ENCODE results near the gene STEAP3.
A peak's percentile ranks its signal among the peaks of the same experiment; 100 is the strongest.

STEAP3 gene

DNA sequence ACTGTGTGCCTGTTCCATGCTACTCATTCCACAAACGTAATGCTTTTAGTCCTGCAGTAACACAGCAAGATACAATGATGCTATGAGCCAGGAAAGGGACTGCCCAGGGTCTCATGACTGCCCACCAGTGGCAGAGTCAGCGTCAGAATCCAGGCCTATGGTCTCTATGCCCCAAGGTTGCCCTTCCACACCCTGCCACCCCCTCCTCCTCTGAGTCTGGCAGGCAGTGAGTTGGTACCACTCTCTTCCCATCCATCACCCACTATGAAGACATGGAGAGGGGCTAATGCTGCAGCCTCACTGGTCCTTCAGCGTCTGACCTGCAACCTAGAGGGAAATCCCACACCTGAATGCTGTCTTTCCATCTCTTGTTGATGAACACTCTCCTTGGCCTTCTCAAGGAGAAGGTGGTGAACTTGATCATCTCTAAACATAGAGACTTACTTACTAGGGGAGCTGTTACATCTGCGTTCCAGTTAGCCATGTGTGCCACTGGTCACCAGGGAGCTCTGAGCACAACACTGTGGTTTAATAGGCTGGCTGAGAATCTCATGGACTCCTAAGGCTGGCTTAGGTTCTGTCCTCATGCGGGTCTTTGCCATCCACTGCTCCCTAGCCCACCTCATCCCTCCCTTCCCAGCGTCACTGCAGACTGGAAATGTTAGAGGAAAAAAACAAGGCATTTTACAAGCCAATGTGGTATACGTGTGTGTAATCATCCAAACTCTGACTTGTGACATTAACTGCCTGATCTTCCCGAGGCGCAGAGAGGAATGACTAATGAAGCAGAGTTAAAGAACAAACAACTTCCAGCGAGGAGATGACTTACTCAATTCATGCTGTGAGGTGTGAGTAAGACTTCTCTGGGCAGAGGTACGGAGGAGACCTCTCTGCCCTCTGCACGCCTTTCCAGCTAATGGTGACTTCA, 28.8 kb downstream of the STEAP3 start:
- CTCF ChIA-PET, result interaction anchor here (1.1 to 1.5 kb wide), 4 partner anchors 17 to 35 kb away, joined by 3 to 8 read pairs (median 4); no protein-coding TSS in a partner anchor

DNA sequence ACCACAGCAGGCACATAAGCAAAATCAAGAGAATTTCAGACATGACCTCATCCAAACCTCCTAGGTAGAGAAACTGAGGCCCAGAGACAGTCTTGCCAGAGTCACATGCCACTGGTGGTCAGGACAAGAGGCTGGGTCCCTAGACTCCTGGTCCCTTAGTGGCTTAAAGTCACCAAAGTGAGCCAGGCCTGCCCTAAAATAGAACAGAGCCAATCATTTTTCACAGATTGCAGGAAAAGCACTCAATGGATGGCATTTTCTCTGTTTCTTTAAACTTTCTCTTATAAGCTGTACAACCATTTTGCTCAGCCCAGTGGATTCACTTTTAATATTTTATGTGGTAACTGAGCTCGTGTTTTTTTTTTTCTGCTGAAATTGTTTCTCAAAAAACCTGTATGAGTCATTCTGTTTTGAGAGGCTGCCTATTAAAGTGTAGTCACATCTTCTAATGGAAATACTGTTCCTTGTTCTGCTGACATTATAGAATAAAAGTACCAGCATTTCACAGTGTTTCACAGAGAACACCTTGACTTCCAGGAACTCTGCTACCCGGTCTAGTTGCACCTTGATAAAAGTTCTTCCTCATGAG, 29.6 kb downstream of the STEAP3 start:
- ChIA-PET CTCF (interaction anchor here (0.6 to 2.6 kb wide), 8 partner anchors 11 to 372 kb away, joined by 3 to 12 read pairs (median 4); no protein-coding TSS in a partner anchor), POLR2A (interaction anchor here (1.7 to 1.8 kb wide), 2 partner anchors 13 to 22 kb away, joined by 4 to 8 read pairs; no protein-coding TSS in a partner anchor)
- TF ChIP-seq, protein P1, sequence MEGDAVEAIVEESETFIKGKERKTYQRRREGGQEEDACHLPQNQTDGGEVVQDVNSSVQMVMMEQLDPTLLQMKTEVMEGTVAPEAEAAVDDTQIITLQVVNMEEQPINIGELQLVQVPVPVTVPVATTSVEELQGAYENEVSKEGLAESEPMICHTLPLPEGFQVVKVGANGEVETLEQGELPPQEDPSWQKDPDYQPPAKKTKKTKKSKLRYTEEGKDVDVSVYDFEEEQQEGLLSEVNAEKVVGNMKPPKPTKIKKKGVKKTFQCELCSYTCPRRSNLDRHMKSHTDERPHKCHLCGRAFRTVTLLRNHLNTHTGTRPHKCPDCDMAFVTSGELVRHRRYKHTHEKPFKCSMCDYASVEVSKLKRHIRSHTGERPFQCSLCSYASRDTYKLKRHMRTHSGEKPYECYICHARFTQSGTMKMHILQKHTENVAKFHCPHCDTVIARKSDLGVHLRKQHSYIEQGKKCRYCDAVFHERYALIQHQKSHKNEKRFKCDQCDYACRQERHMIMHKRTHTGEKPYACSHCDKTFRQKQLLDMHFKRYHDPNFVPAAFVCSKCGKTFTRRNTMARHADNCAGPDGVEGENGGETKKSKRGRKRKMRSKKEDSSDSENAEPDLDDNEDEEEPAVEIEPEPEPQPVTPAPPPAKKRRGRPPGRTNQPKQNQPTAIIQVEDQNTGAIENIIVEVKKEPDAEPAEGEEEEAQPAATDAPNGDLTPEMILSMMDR (IDR thresholded peaks at IDR 0.05; ENCODE audit: insufficient read depth, low read length, missing control alignments), result no peak
- H3K4me3 ChIP-seq (ENCODE audit: low read depth, low read length), result no peak overlapping the region
- DNase-seq (ENCODE audit: low read depth, low spot score), result no peak

More for the DNA sequence above, 28.8 kb downstream of the STEAP3 start:
- TF ChIP-seq, protein P1 (IDR thresholded peaks at IDR 0.05; ENCODE audit: insufficient read depth, low read length, missing control alignments), result no peak
- POLR2A ChIA-PET, result interaction anchor here (1.7 to 1.8 kb wide), 2 partner anchors 12 to 21 kb away, joined by 4 to 8 read pairs; no protein-coding TSS in a partner anchor
- H3K4me3 ChIP-seq (ENCODE audit: low read depth, low read length), result no peak overlapping the region
- peak; percentile 90 for DNase-seq (ENCODE audit: low read depth, low spot score)

DNA sequence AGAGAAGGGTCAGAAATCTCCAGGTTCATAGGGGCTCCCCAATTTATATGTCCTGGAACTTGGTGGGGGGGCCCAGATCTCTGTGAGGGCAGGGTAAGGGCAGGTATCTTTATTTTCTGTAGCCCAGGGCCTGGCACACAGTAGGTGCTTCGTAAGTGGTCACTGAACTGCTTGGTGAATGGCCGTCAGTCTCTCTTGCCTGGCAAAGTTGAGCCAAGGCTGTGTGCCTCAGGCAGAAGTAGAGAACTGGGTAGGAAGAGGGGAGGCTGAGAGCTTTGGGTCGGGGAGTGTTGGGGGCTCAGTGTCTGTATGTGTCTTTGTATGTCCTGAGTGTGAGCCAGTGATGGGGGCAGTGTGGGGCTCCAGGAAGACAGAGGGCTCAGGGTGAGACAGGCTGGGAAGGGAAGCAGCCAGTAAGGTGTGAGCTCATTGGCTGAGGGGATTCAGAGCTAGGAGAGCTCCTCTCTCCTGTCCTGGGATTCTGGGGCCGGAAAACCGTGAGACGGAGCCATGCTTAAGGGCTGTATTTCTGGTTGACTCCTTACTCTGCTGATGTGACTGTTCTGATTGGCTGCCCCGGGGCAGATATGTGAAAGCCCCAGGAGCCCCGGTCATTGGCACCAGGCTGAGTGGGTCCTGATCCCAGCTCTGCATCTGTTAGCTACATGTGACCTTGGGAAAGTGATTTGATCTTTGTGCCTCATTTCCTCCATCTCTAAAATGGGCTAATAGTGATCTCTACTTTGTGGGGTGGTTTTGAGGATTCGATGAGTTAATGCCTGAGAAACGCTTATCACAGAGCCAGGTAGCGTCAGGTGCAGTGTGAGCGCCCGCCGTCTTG, 30.3 kb downstream of the STEAP3 start:
- no peak overlapping the region for H3K4me3 ChIP-seq (ENCODE audit: low read depth, low read length)
- ChIA-PET CTCF (interaction anchor here (0.6 to 2.6 kb wide), 9 partner anchors 10 to 372 kb away, joined by 3 to 12 read pairs (median 4); no protein-coding TSS in a partner anchor), POLR2A (interaction anchor here (1.7 to 1.8 kb wide), 2 partner anchors 13 to 22 kb away, joined by 4 to 8 read pairs; no protein-coding TSS in a partner anchor)
- DNase-seq (ENCODE audit: low read depth, low spot score), result no peak
- TF ChIP-seq, protein P1 (IDR thresholded peaks at IDR 0.05; ENCODE audit: insufficient read depth, low read length, missing control alignments), result no peak

DNA sequence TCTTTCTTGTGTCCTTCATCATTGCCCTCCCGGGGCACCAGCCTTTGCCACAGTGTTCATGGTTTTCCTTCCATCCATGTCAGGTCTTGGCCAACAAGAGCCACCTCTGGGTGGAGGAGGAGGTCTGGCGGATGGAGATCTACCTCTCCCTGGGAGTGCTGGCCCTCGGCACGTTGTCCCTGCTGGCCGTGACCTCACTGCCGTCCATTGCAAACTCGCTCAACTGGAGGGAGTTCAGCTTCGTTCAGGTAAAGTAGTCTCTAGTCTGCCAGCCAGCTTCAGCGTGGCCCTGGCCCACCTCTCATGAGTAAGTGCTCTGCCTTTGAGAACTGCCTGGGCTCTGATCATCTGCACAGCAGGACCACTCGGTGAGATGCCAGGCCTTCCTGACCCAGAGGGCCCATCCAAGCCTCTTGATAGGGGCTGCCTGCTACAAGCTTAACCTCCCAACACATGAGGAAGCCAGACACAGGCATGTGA, 31.0 kb downstream of the STEAP3 start:
- ChIA-PET POLR2A (no interaction called here), CTCF (interaction anchor here (0.7 to 2.6 kb wide), 6 partner anchors 9 to 373 kb away, joined by 3 to 12 read pairs (median 4); no protein-coding TSS in a partner anchor)
- TF ChIP-seq, protein P1 (IDR thresholded peaks at IDR 0.05; ENCODE audit: insufficient read depth, low read length, missing control alignments), result no peak
- no peak for DNase-seq (ENCODE audit: low read depth, low spot score)
- no peak overlapping the region for H3K4me3 ChIP-seq (ENCODE audit: low read depth, low read length)

DNA sequence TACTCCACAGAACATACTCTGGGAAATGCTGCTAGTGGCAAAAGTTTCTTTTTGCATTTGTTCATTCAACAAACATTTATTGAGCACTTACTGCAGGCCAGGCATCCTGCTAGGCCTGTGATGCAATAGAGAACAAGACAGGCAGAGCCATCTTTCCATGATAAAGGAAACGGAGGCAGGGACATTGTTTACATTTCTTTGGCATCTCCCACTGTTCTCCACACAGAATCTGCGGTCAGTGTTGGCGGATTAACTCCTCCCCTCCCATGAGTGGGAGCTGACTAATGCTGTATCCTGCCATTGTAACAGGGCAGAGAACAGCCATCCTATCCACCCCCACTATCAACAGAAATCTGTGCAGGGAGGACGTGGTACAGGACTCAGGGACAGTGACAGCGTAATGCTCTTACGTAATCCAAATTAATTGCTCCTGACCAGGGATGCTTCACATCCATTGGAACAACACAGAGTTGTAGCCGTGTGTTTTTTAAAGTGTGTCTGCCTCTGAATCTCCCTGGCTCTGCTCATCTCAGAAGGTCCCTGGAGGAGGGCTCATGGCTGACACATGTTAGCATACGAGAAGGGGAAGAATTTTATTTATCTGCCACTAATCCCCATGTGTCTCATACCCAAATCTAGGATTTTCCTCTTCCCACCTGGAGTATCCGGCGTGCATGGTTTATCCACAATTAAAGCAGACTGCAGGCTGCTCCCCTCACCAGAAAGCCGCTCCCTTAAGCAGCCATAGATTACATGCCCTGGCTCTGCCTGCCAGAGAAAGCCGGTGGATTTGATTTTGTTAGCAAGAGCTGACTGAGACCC, 32.3 kb downstream of the STEAP3 start:
- TF ChIP-seq, protein P1 (IDR thresholded peaks at IDR 0.05; ENCODE audit: insufficient read depth, low read length, missing control alignments), result no peak
- DNase-seq (ENCODE audit: low read depth, low spot score), result peak; percentile 92
- no peak overlapping the region for H3K4me3 ChIP-seq (ENCODE audit: low read depth, low read length)
- ChIA-PET CTCF (interaction anchor here (1.0 to 2.6 kb wide), 4 partner anchors 8 to 37 kb away, joined by 3 to 12 read pairs (median 4); no protein-coding TSS in a partner anchor), POLR2A (interaction anchor here (0.7 to 1.4 kb wide), 3 partner anchors 24 to 32 kb away, joined by 3 to 6 read pairs (median 3); partner anchors contain the start of gene STEAP3)

Measured in AG04449 (cell line).